DND-41 (cell line): ENCODE measurements around the gene HDAC11.
"Not testable (repeated sequence)": the region's sequence is repeated elsewhere in the genome, so short reads cannot be mapped to it uniquely, and the experiment has no call there.

Experiments used
- ATAC-seq: fragments of 200-7000 bp; cut with Tn5 transposase; 3 replicates; pipeline ENCODE4 v1.9.1; 2021; ENCODE audit warnings: low read depth; ENCODE audit not compliant: insufficient read depth
- DNase-seq: peaks from one replicate; pipeline ENCODE4 v3.0.0-alpha.2; 2020
- H2AFZ ChIP-seq: 2 replicates; pipeline ENCODE4 v1.6.0; 2012; ENCODE audit warnings: low read depth, low read length
- H3K27ac ChIP-seq: 2 replicates; pipeline ENCODE4 v1.5.1; 2012; ENCODE audit warnings: low read length, inconsistent platforms
- H3K27me3 ChIP-seq: fragments of 200-600 bp; sonication (generic); 2 replicates; pipeline ENCODE4 v1.6.0; 2012; ENCODE audit warnings: low read length, mild to moderate bottlenecking, inconsistent platforms; ENCODE audit not compliant: insufficient read depth, poor library complexity
- H3K36me3 ChIP-seq: 2 replicates; pipeline ENCODE4 v1.5.1; 2012; ENCODE audit warnings: low read length, inconsistent platforms; ENCODE audit not compliant: insufficient read depth
- H3K4me1 ChIP-seq: 2 replicates; pipeline ENCODE4 v1.5.1; 2012; ENCODE audit warnings: mild to moderate bottlenecking, low read length; ENCODE audit not compliant: insufficient read depth
- H3K4me2 ChIP-seq: 2 replicates; pipeline ENCODE4 v1.6.0; 2012; ENCODE audit warnings: mild to moderate bottlenecking, moderate library complexity, low read length, inconsistent platforms; ENCODE audit not compliant: insufficient read depth
- H3K4me3 ChIP-seq, 2 experiments: fragments of 200-600 bp in 1 of 2; shearing (Covaris generic) in 1 of 2; 2 replicates each; pipeline ENCODE4 v1.5.1; 2012 to 2016; ENCODE audit warnings: inconsistent platforms in 2 of 2, low read length in 2 of 2, mild to moderate bottlenecking in 2 of 2, low read depth in 1 of 2, moderate library complexity in 1 of 2
- H3K79me2 ChIP-seq: 2 replicates; pipeline ENCODE4 v1.6.0; 2012; ENCODE audit warnings: low read length, inconsistent platforms; ENCODE audit not compliant: insufficient read depth
- H3K9ac ChIP-seq: 2 replicates; pipeline ENCODE4 v1.6.0; 2012; ENCODE audit warnings: low read depth, mild to moderate bottlenecking, inconsistent platforms, low read length, moderate library complexity
- H3K9me3 ChIP-seq: 2 replicates; pipeline ENCODE4 v1.5.1; 2012; ENCODE audit warnings: low read length, moderate library complexity, mild to moderate bottlenecking, inconsistent platforms; ENCODE audit not compliant: insufficient read depth, severe bottlenecking
- H4K20me1 ChIP-seq: 2 replicates; pipeline ENCODE4 v1.6.0; 2012; ENCODE audit warnings: low read length; ENCODE audit not compliant: insufficient read depth
- EZH2 ChIP-seq: IDR thresholded peaks from 3 replicates; pipeline ENCODE4 v1.6.1; 2012; ENCODE audit warnings: borderline replicate concordance, low read depth, mild to moderate bottlenecking, moderate library complexity, low read length, inconsistent platforms; ENCODE audit not compliant: severe bottlenecking
- TF ChIP-seq, protein P1 (sequence below): IDR thresholded peaks from 2 replicates; pipeline ENCODE4 v1.5.1; 2012; ENCODE audit warnings: borderline replicate concordance, low read length, moderate library complexity, mild to moderate bottlenecking; ENCODE audit not compliant: poor library complexity, severe bottlenecking; ENCODE audit errors: extremely low read depth

HDAC11 gene

GRCh38 chr3:13497386-13497785 is 17.3 kb downstream of the HDAC11 start:
- Histone ChIP-seq H3K27ac (no peak overlapping the region), H3K4me2 (no peak overlapping the region), H3K36me3 (no peaks in the 10 kb centered on the region), H4K20me1 (no peaks in the 10 kb centered on the region; the same call in 1 of the 2 replicates), H3K79me2 (no peaks in the 10 kb centered on the region), H2AFZ (no peak overlapping the region), H3K9ac (no peak overlapping the region), H3K4me3 (no peak overlapping the region), H3K4me1 (no peaks in the 10 kb centered on the region; the same call in 1 of the 2 replicates), H3K9me3 (no peaks in the 10 kb centered on the region), H3K27me3 (no peaks in the 10 kb centered on the region)
- ATAC-seq (no peak), DNase-seq (no peak)
- TF ChIP-seq, protein P1, sequence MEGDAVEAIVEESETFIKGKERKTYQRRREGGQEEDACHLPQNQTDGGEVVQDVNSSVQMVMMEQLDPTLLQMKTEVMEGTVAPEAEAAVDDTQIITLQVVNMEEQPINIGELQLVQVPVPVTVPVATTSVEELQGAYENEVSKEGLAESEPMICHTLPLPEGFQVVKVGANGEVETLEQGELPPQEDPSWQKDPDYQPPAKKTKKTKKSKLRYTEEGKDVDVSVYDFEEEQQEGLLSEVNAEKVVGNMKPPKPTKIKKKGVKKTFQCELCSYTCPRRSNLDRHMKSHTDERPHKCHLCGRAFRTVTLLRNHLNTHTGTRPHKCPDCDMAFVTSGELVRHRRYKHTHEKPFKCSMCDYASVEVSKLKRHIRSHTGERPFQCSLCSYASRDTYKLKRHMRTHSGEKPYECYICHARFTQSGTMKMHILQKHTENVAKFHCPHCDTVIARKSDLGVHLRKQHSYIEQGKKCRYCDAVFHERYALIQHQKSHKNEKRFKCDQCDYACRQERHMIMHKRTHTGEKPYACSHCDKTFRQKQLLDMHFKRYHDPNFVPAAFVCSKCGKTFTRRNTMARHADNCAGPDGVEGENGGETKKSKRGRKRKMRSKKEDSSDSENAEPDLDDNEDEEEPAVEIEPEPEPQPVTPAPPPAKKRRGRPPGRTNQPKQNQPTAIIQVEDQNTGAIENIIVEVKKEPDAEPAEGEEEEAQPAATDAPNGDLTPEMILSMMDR, result no peak
- TF ChIP-seq EZH2, result no peak

- H3K79me2 ChIP-seq, result no peaks in the 10 kb centered on the region
- H3K27ac ChIP-seq, result no peak overlapping the region
- ATAC-seq (no peak), DNase-seq (no peak)
- no peak overlapping the region for H2AFZ ChIP-seq
- no peaks in the 10 kb centered on the region for H3K27me3 ChIP-seq
- H3K4me2 ChIP-seq, result no peak overlapping the region
- no peaks in the 10 kb centered on the region; the same call in 1 of the 2 replicates for H3K4me1 ChIP-seq
- H3K36me3 ChIP-seq, result no peaks in the 10 kb centered on the region
- H4K20me1 ChIP-seq, result no peaks in the 10 kb centered on the region; the same call in 1 of the 2 replicates
- TF ChIP-seq, protein P1, result no peak
- TF ChIP-seq EZH2, result no peak
- H3K4me3 ChIP-seq, result no peak overlapping the region
- no peak overlapping the region for H3K9ac ChIP-seq
- H3K9me3 ChIP-seq, result no peaks in the 10 kb centered on the region
These were observed 18.4 kb downstream of the HDAC11 start for GRCh38 chr3:13498354-13499060.

- not testable (repeated sequence) for H3K36me3 ChIP-seq, H3K79me2 ChIP-seq, H2AFZ ChIP-seq, H3K27ac ChIP-seq, H3K9me3 ChIP-seq, H3K9ac ChIP-seq, H3K4me3 ChIP-seq, ATAC-seq, H3K4me2 ChIP-seq, H3K27me3 ChIP-seq, H4K20me1 ChIP-seq, H3K4me1 ChIP-seq, DNase-seq
These were observed 19.1 kb downstream of the HDAC11 start for GRCh38 chr3:13499246-13499645.

DNA sequence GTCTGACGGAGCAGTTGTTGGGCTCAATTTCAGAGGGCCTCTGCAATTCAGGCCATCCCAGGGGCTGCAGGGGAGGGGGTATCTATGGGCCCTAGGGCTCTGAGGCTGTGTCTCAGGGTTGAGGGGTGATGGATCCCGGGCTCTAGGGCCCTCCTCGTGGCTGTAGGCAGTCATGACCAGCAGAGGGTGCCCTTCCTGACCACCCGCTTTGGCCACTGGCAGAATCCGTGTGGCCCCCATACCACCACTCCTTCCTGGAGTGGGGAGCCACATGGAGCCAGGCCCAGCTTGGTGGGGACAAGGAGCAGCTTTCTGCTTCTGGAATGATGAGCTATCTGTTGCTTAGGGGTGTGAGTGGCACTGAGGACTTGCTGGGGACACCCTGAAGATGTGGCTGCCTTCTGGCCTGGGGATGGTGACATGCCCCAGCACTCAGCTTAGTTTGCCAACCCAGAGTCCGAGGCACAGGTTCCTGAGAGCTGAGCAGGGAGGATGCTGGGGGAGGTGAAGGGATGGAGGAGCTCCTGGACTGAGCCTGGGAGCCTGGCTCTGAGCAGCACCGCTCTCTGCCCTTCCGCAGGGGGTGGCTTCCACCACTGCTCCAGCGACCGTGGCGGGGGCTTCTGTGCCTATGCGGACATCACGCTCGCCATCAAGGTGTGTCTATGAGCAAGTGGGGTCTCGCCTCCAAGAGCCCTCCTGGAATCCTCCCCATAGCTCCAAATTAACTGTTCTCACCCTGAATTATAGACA is 20.2 kb downstream of the HDAC11 start:
- no peak overlapping the region for H3K9ac ChIP-seq
- H3K4me2 ChIP-seq, result no peak overlapping the region
- no peaks in the 10 kb centered on the region for H3K9me3 ChIP-seq
- no peak overlapping the region for H3K27ac ChIP-seq
- H3K79me2 ChIP-seq, result no peaks in the 10 kb centered on the region
- H3K36me3 ChIP-seq, result no peaks in the 10 kb centered on the region
- H3K4me3 ChIP-seq, result no peak overlapping the region
- no peak for ATAC-seq
- no peak for DNase-seq
- no peaks in the 10 kb centered on the region for H3K27me3 ChIP-seq
- H4K20me1 ChIP-seq, result no peaks in the 10 kb centered on the region; the same call in 1 of the 2 replicates
- no peaks in the 10 kb centered on the region; the same call in 1 of the 2 replicates for H3K4me1 ChIP-seq
- TF ChIP-seq, protein P1, result peak; percentile 54
- no peak for TF ChIP-seq EZH2
- no peak overlapping the region for H2AFZ ChIP-seq
